ENCODE results near the gene LSMEM2. TPM values are rescaled to one million over a fixed set of nuclear protein-coding genes. Genes with fewer than 3 reads are reported as not detected.

The LSMEM2 gene
- total RNA-seq, 1 donor from 2014 or later = not detected

DNA sequence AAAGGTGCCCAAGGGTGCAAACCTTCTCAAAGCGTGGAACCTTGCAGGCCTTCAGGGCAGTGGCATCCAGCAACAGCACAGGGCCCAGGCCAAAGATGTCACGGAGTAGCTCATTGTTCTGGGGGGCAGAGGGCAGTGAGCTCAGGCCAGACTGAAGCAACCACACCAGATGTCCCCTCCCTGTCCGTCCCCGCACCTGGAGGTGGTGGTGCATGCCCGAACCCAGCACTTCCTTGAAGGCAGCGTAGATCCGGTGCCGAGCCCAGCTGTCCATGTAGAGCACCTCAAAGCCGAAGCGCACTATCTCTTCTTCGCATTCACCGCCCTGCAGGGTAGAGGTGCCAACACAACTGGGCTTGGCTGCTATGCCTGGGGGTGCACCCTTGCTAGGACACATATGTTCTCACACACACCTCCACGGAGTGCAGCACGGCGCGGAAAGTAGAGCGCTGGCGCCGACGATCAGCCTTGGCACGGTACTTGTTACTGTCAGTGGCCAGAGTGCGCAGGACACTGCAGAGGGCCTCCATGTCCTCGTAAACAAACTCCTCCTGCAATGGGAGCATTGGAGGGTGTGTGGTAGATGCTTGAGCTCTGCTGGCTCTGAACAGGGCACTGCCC is 9.6 kb downstream of the LSMEM2 start:
- H3K36me3 ChIP-seq = peaks cover 31% of the 10 kb centered on the region
- H3K9me3 ChIP-seq = no peaks in the 10 kb centered on the region
- TF ChIP-seq, protein P1, sequence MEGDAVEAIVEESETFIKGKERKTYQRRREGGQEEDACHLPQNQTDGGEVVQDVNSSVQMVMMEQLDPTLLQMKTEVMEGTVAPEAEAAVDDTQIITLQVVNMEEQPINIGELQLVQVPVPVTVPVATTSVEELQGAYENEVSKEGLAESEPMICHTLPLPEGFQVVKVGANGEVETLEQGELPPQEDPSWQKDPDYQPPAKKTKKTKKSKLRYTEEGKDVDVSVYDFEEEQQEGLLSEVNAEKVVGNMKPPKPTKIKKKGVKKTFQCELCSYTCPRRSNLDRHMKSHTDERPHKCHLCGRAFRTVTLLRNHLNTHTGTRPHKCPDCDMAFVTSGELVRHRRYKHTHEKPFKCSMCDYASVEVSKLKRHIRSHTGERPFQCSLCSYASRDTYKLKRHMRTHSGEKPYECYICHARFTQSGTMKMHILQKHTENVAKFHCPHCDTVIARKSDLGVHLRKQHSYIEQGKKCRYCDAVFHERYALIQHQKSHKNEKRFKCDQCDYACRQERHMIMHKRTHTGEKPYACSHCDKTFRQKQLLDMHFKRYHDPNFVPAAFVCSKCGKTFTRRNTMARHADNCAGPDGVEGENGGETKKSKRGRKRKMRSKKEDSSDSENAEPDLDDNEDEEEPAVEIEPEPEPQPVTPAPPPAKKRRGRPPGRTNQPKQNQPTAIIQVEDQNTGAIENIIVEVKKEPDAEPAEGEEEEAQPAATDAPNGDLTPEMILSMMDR (IDR thresholded peaks at IDR 0.05) = no peak
- ATAC-seq = no peak
- DNase-seq = no peak
- no peaks in the 10 kb centered on the region for H3K27me3 ChIP-seq
- H3K4me1 ChIP-seq = peaks cover 16% of the 10 kb centered on the region
- no peak overlapping the region for H3K27ac ChIP-seq
- intact Hi-C loops (cut with DNase I) = no loop called here
- no peak overlapping the region for H3K4me3 ChIP-seq

DNA sequence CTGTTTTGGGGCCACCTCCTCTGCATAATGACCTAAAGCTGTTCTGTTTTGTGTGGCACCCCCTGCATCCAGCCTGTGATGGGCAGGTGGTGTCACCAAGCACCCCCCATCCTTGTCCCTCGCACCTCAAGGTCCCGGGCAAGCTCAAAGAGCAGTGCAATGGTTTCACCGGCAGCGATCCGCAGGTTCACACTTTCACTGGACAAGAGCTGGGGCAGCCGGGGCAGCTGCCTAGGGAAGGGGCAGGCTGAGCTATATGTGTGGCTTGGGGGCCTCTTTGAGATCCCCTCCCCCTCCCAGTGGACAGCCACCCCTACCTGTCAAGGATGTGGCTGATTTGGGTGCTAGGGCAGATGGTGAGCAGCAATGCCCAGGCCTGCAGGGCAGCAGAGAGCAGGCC is 10.2 kb downstream of the LSMEM2 start:
- peaks cover 31% of the 10 kb centered on the region for H3K36me3 ChIP-seq
- no peak for ATAC-seq
- intact Hi-C loops (cut with DNase I) = no loop called here
- H3K4me3 ChIP-seq = no peak overlapping the region
- no peak for DNase-seq
- H3K4me1 ChIP-seq = peaks cover 16% of the 10 kb centered on the region
- H3K27ac ChIP-seq = no peak overlapping the region
- H3K27me3 ChIP-seq = no peaks in the 10 kb centered on the region
- no peaks in the 10 kb centered on the region for H3K9me3 ChIP-seq
- TF ChIP-seq, protein P1 (IDR thresholded peaks at IDR 0.05) = no peak

DNA sequence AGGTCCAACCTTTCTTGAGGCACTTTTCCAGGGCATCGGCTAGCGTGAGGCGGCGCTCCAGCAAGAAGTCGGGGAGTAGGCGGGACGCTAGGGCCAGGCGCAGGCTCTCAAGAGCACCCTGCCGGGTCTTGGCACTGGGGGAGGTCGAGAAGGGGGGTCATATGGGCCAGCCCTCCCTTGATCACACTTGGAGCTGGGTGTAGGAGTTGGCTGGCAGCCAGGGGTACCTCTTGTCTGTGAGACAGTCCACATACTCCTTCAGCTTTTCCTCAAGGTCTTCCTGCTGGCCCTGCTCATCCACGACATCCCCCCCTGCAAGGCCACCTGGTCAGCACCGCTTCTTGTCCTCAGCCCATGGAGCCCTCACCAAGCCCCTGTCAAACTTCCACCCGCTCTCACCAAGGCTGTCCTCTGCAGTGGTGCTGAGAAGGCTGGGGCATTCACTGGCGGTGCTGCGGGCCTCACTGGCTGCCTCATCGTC is 11.3 kb downstream of the LSMEM2 start:
- intact Hi-C loops (cut with DNase I) = no loop called here
- peaks cover 31% of the 10 kb centered on the region for H3K36me3 ChIP-seq
- peaks cover 16% of the 10 kb centered on the region for H3K4me1 ChIP-seq
- DNase-seq = no peak
- no peak overlapping the region for H3K27ac ChIP-seq
- TF ChIP-seq, protein P1 (IDR thresholded peaks at IDR 0.05) = no peak
- no peak for ATAC-seq
- H3K4me3 ChIP-seq = no peak overlapping the region
- no peaks in the 10 kb centered on the region for H3K9me3 ChIP-seq
- H3K27me3 ChIP-seq = no peaks in the 10 kb centered on the region

DNA sequence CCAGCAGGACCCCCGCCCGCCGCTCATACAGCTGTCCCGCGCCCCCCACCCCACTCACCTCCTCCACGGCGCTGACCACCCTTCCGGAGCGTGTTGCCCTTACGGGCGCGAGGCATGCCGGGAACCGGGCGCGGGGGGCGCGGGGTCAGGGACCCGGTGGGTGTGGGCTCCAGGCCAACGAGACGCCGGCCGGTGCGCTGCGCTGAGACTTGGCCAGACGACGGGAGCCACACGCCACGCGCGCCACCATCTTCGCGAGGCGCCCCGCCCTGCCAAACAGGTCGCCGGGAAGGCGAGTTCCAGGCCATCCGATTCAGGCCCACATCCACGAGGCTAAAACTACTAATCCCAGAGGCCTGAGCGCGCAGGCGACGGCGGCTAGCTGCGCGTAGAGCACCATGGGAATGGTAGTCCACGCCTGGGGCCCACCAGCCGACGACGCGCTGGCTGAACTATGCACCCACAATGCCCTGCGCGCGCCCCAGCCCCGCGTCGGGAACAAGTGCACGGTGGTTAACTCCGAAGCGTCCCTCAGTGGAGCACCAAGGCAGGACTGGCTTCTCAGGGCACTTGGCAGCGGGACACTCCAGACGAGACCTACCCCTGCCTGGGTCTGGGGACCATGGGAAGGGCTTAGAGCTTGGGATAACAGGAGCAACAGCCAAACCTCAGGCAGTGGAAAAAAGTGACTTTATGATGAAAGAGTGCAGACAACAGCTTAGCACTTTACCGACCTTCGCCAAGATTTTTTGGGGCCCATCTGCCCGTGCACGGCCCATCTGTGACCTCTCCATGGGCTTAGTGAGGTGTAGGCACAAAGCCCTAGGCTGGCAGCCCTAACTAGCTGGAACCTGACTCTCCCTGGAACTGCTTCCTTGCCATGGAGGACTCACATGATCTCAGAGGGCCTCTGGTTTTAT is 13.5 kb downstream of the LSMEM2 start, which contains the start of gene IFRD2:
IFRD2 (minus strand) TSS at position 271 of the 920 bp plus-strand sequence; CDS start at position 116, 155 bp downstream.
- no peaks in the 10 kb centered on the region for H3K27me3 ChIP-seq
- DNase-seq (peak; percentile 99), ATAC-seq (peak; percentile 96)
- H3K4me3 ChIP-seq = peak within 1 kb of the TSS; percentile 97
- peaks cover 30% of the 10 kb centered on the region for H3K36me3 ChIP-seq
- peaks cover 16% of the 10 kb centered on the region for H3K4me1 ChIP-seq
- H3K27ac ChIP-seq = peak within 1 kb of the TSS; percentile 89
- TF ChIP-seq, protein P1 (IDR thresholded peaks at IDR 0.05) = no peak
- H3K9me3 ChIP-seq = no peaks in the 10 kb centered on the region
- intact Hi-C loops (cut with DNase I) = no loop called here

DNA sequence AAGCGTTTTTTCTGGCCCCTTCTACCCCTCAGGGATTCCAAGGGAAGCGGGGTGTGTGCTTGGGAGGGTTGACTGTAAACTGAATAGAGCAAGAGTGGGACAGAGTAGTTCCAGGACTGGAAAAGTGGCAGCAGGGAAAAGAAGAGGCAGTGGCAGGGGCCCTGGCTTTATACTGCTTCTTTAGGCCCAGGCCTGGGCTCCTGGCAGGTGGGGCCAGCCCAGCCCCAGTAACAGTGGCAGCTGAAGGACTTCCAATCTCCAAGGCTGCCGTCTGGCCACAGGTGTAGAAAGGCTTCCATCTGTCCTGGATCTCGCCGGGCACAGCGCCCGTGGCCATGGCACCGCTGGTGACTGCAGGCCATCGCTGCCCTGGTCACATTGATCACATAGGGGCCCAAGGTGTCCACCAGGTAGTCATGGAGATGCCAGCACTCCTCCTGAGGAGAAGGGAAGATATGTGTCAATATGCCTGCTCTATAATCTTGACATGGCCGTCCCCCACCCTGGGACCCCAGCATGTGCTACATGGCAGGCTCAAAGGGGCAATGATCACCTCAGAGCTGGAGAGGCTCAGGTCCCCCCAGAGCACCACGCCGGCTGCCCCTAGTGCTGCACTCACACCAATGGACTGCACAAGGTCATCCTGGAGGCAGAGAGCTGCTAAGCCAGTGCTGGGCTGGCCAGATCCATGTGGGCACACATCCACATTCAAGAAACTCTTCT is 14.4 kb downstream of the LSMEM2 start:
- no peaks in the 10 kb centered on the region for H3K9me3 ChIP-seq
- H3K27me3 ChIP-seq = no peaks in the 10 kb centered on the region
- H3K4me3 ChIP-seq = peak overlapping the region; percentile 97
- TF ChIP-seq, protein P1 (IDR thresholded peaks at IDR 0.05) = no peak
- intact Hi-C loops (cut with DNase I) = no loop called here
- ATAC-seq (no peak), DNase-seq (no peak)
- H3K27ac ChIP-seq = peak overlapping the region; percentile 89
- peaks cover 22% of the 10 kb centered on the region for H3K36me3 ChIP-seq
- H3K4me1 ChIP-seq = peaks cover 19% of the 10 kb centered on the region
